ENCODE measurements around the gene ANKS3. TPM values are rescaled to one million over a fixed set of nuclear protein-coding genes. Genes with fewer than 3 reads are reported as not detected.

The ANKS3 gene
- polyA plus RNA-seq, 2 donors: 9.3 to 26.8 TPM

DNA sequence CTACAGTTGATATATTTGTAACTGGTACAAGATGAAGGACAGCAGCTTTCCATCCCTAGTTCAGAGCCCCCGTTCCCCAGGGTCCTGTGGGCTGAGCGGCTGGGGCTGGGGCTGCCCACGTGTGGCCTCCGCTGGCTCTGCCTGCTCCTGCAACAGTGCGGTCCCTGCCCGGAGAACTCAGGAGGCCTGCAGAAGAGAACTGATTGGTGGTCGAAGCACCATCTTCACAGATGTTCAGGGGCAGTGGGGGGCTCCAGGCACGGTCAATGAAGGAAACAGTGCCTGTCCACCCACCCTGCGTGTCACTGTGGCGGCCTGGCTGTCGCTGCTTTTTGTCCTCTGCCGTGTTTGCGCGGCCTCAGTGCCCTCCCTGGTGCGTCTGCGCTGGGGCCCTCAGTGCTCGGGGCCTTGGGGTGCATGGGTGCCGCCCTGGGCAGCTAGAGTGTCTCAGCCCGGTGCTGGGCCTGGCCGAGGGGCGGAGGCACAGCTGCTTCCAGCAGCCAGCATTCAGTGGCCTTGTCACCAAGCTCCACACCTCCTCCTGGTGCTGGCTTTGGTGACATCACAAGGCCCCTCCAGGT, 44.9 kb downstream of the ANKS3 start:
- Histone ChIP-seq H3K27ac (ENCODE audit: low read depth in 2 of 2, low read length in 1 of 2) (no peak overlapping the region), H3K9me3 (ENCODE audit: control insufficient read depth in 2 of 2, insufficient read depth in 1 of 2, low read depth in 1 of 2, low read length in 1 of 2) (no peaks in the 10 kb centered on the region), H3K4me1 (ENCODE audit: control insufficient read depth in 2 of 2, insufficient read depth in 2 of 2, low read length in 1 of 2) (peaks cover 0 to 11% of the 10 kb centered on the region in 2 donors), H3K27me3 (ENCODE audit: control insufficient read depth in 1 of 2, insufficient read depth in 2 of 2, low read length in 2 of 2) (no peaks in the 10 kb centered on the region), H3K4me3 (ENCODE audit: low read depth in 1 of 2, low read length in 2 of 2) (no peak overlapping the region), H3K36me3 (ENCODE audit: control insufficient read depth in 2 of 2, insufficient read depth in 2 of 2, low read length in 1 of 2) (peaks cover 0 to 46% of the 10 kb centered on the region in 2 donors)
- 90 to 91% methylated on average over 21 of the region's 21 CpGs for WGBS, 2 donors

DNA sequence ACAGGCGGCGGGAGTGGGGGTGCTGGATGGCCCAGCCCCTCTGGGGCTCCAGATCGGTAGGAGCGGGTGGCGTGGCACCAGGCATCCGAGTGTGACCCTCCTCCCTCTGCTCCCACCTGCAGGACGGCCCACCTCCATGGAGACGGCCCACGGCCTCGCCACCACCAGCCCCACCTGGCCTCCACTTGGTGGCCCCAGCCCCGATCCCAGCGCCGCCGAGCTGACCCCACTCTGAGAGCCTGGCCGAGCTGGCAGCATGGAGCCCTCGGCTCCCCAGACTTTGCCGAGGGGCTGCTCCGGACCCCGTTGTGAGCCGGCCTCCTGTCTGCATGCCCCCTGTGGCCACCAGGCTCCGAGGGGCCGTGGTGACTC, 45.4 kb downstream of the ANKS3 start:
- 92 to 94% methylated on average over 22 of the region's 22 CpGs for WGBS, 2 donors
- Histone ChIP-seq H3K4me3 (ENCODE audit: low read depth in 1 of 2, low read length in 2 of 2) (no peak overlapping the region), H3K27me3 (ENCODE audit: control insufficient read depth in 1 of 2, insufficient read depth in 2 of 2, low read length in 2 of 2) (no peaks in the 10 kb centered on the region), H3K9me3 (ENCODE audit: control insufficient read depth in 2 of 2, insufficient read depth in 1 of 2, low read depth in 1 of 2, low read length in 1 of 2) (no peaks in the 10 kb centered on the region), H3K4me1 (ENCODE audit: control insufficient read depth in 2 of 2, insufficient read depth in 2 of 2, low read length in 1 of 2) (peaks cover 0 to 11% of the 10 kb centered on the region in 2 donors), H3K36me3 (ENCODE audit: control insufficient read depth in 2 of 2, insufficient read depth in 2 of 2, low read length in 1 of 2) (peaks cover 0 to 50% of the 10 kb centered on the region in 2 donors), H3K27ac (ENCODE audit: low read depth in 2 of 2, low read length in 1 of 2) (no peak overlapping the region)

DNA sequence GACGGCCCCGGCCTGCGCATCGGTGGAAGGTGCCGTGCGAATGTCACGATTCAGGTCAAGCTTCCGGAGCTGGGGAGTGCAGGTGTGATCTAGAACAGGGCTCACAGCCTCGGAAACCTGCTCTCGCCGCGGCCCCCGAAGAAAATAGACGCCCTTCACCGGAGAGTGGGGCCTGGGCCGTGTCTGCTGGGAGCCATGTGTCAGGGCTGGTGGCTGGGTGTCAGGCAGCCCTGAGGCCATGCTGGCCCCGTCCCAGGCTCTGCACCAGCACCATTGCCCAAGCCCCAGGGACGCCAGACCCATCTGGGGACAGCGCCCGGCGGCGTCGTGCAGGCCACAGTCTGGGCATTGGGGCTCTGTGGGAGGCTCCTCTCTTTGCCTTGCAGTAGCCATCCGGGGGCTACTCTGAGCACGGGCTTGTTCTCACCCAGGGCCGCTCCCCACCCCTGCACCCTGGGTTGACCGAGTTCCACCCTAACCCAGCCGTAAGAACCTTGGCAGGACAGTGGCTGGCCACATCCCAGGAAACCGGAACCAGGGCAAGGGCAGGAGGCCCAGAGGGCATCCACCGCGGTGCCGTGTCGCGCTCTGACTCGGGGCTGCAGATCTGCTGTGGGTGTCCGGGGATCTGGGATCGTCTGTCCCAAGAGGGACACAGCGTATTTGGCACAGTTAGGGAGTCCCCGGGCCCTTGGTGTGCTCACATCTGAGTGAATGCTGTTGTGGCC, 46.0 kb downstream of the ANKS3 start:
- no peak overlapping the region for H3K27ac ChIP-seq (ENCODE audit: low read depth in 2 of 2, low read length in 1 of 2)
- no peaks in the 10 kb centered on the region for H3K9me3 ChIP-seq (ENCODE audit: control insufficient read depth in 2 of 2, insufficient read depth in 1 of 2, low read depth in 1 of 2, low read length in 1 of 2)
- no peak overlapping the region for H3K4me3 ChIP-seq (ENCODE audit: low read depth in 1 of 2, low read length in 2 of 2)
- 89 to 91% methylated on average over 39 of the region's 39 CpGs for WGBS, 2 donors
- H3K27me3 ChIP-seq (ENCODE audit: control insufficient read depth in 1 of 2, insufficient read depth in 2 of 2, low read length in 2 of 2): no peaks in the 10 kb centered on the region
- H3K4me1 ChIP-seq (ENCODE audit: control insufficient read depth in 2 of 2, insufficient read depth in 2 of 2, low read length in 1 of 2): peaks cover 2 to 11% of the 10 kb centered on the region in 2 donors
- peaks cover 0 to 55% of the 10 kb centered on the region in 2 donors for H3K36me3 ChIP-seq (ENCODE audit: control insufficient read depth in 2 of 2, insufficient read depth in 2 of 2, low read length in 1 of 2)

DNA sequence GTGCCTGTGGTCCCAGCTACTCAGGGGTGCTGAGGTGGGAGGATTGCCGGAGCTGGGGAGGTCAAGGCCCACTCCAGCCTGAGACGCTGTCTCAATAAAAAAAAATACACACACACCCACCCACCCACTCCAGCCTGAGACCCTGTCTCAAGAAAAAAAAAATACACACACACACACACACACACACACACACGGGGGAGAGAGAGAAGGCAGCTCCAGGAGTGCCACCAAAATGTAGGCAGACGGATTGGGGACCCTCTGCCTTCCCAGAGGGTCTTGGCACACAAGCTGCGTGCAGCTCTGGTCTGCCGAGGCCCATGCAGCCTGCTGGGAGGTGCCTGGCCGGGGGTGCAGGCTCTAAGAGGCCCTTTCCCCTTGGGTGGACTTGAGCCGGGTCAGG, 46.7 kb downstream of the ANKS3 start:
- Histone ChIP-seq H3K4me1 (ENCODE audit: control insufficient read depth in 2 of 2, insufficient read depth in 2 of 2, low read length in 1 of 2) (peaks cover 2 to 4% of the 10 kb centered on the region in 2 donors), H3K4me3 (ENCODE audit: low read depth in 1 of 2, low read length in 2 of 2) (no peak overlapping the region), H3K9me3 (ENCODE audit: control insufficient read depth in 2 of 2, insufficient read depth in 1 of 2, low read depth in 1 of 2, low read length in 1 of 2) (no peaks in the 10 kb centered on the region), H3K36me3 (ENCODE audit: control insufficient read depth in 2 of 2, insufficient read depth in 2 of 2, low read length in 1 of 2) (peaks cover 0 to 62% of the 10 kb centered on the region in 2 donors), H3K27ac (ENCODE audit: low read depth in 2 of 2, low read length in 1 of 2) (no peak overlapping the region), H3K27me3 (ENCODE audit: control insufficient read depth in 1 of 2, insufficient read depth in 2 of 2, low read length in 2 of 2) (no peaks in the 10 kb centered on the region)
- 84 to 88% methylated on average over 6 to 8 of the region's 8 CpGs for WGBS, 2 donors

DNA sequence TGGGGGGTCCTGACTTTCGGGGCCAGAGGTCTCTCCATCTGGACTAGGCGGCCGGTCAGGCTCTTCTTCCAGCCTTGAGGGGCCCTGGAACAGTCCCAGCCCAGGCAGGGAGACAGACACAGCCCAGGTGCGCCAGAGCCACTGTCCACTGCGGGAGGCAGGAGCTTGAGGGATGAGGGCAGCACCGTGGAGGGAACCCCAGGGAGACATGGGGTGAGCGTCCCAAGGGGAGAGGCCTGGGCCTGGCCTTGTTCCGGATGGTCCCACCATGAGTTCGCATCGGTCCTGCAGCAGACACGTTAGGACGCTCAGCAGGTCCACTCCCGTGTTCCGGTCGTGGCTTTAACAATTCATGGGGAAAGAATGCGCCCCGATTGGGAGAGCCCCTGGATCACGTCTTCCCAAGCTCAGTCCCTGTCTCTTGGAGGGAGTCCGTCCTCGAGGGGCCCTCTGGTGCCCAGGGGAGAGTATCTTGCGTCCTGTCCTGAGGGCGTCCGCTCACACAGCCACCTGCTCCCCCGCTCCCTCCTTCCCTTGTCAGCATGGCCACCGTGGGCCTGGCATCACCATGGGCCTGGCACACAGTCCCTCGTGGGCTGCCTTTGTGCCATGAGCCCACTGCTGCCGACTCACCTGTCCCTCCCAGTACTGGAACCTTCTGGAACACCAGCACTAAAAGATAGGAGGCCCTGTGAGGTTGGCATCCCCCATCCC, 47.4 kb downstream of the ANKS3 start:
- 90 to 92% methylated on average over 27 of the region's 27 CpGs for WGBS, 2 donors
- H3K36me3 ChIP-seq (ENCODE audit: control insufficient read depth in 2 of 2, insufficient read depth in 2 of 2, low read length in 1 of 2): peaks cover 0 to 66% of the 10 kb centered on the region in 2 donors
- peaks cover 0 to 2% of the 10 kb centered on the region in 2 donors for H3K4me1 ChIP-seq (ENCODE audit: control insufficient read depth in 2 of 2, insufficient read depth in 2 of 2, low read length in 1 of 2)

DNA sequence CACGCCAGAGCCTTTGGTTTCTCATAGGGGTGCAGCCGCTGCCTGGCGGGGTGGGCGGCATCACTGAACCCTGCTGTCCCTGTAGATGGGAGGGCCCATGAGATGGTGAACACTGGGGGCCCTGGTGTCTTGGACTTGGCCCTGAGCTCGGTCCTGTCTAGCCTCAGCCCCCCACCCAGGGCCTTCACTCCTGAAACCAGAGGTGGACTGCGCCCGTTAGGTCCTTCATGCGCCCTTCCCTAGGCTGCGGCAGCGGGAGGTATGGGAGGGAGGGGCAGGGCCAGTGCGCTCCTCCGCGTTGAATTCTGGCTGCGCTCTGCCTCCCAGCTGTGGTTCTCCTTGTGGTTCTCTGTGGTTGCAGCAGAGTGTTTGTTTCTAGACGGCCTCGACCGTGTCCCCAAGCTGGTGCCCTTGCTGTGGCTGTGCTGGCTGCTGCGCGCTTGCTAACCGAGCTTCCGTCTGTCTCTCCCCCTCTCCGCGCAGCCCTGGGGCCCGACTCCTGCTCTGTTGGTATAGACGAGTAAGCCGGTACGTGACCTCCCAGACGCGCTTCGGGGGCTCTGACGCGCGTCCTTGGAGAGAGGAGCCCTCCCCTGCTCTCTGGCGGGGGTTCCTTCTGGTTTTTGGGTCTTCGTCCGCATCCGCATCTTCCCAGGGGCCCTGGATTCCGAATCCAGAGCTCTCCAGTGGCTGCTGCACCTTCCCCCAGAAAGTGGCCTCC, 48.1 kb downstream of the ANKS3 start:
- 95 to 97% methylated on average over 37 to 38 of the region's 38 CpGs for WGBS, 2 donors
- no peak overlapping the region for H3K4me3 ChIP-seq (ENCODE audit: low read depth in 1 of 2, low read length in 2 of 2)
- peaks cover 0 to 2% of the 10 kb centered on the region in 2 donors for H3K4me1 ChIP-seq (ENCODE audit: control insufficient read depth in 2 of 2, insufficient read depth in 2 of 2, low read length in 1 of 2)
- peaks cover 0 to 68% of the 10 kb centered on the region in 2 donors for H3K36me3 ChIP-seq (ENCODE audit: control insufficient read depth in 2 of 2, insufficient read depth in 2 of 2, low read length in 1 of 2)
- no peak overlapping the region for H3K27ac ChIP-seq (ENCODE audit: low read depth in 2 of 2, low read length in 1 of 2)
- H3K27me3 ChIP-seq (ENCODE audit: control insufficient read depth in 1 of 2, insufficient read depth in 2 of 2, low read length in 2 of 2): no peaks in the 10 kb centered on the region
- no peaks in the 10 kb centered on the region for H3K9me3 ChIP-seq (ENCODE audit: control insufficient read depth in 2 of 2, insufficient read depth in 1 of 2, low read depth in 1 of 2, low read length in 1 of 2)

More for the DNA sequence above, 47.4 kb downstream of the ANKS3 start:
- H3K4me3 ChIP-seq (ENCODE audit: low read depth in 1 of 2, low read length in 2 of 2): no peak overlapping the region
- no peaks in the 10 kb centered on the region for H3K27me3 ChIP-seq (ENCODE audit: control insufficient read depth in 1 of 2, insufficient read depth in 2 of 2, low read length in 2 of 2)
- no peak overlapping the region for H3K27ac ChIP-seq (ENCODE audit: low read depth in 2 of 2, low read length in 1 of 2)
- no peaks in the 10 kb centered on the region for H3K9me3 ChIP-seq (ENCODE audit: control insufficient read depth in 2 of 2, insufficient read depth in 1 of 2, low read depth in 1 of 2, low read length in 1 of 2)

DNA sequence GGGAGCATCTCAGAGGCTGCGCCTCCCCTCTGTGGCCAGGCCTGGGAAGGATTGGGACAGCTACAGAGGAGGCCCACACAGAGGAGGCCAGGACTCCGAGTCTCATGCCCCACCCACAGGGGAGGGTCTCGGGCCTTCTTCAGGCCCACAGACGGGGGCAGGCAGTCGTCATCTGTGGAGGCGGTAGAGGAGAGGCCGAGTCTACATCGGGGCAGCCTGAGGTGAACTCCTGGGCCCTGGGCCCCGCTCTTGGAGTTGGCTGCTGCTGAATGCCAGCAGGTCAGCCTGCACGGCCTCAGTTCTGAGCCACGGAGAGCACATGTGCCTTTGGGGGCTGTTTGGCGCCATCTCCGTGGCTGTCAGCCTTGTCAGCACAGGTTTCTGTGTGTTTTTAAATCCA, 48.8 kb downstream of the ANKS3 start:
- no peaks in the 10 kb centered on the region for H3K27me3 ChIP-seq (ENCODE audit: control insufficient read depth in 1 of 2, insufficient read depth in 2 of 2, low read length in 2 of 2)
- H3K36me3 ChIP-seq (ENCODE audit: control insufficient read depth in 2 of 2, insufficient read depth in 2 of 2, low read length in 1 of 2): peaks cover 0 to 66% of the 10 kb centered on the region in 2 donors
- no peak overlapping the region for H3K4me3 ChIP-seq (ENCODE audit: low read depth in 1 of 2, low read length in 2 of 2)
- peaks cover 0 to 2% of the 10 kb centered on the region in 2 donors for H3K4me1 ChIP-seq (ENCODE audit: control insufficient read depth in 2 of 2, insufficient read depth in 2 of 2, low read length in 1 of 2)
- 82 to 90% methylated on average over 12 to 13 of the region's 13 CpGs for WGBS, 2 donors
- no peaks in the 10 kb centered on the region for H3K9me3 ChIP-seq (ENCODE audit: control insufficient read depth in 2 of 2, insufficient read depth in 1 of 2, low read depth in 1 of 2, low read length in 1 of 2)
- no peak overlapping the region for H3K27ac ChIP-seq (ENCODE audit: low read depth in 2 of 2, low read length in 1 of 2)

DNA sequence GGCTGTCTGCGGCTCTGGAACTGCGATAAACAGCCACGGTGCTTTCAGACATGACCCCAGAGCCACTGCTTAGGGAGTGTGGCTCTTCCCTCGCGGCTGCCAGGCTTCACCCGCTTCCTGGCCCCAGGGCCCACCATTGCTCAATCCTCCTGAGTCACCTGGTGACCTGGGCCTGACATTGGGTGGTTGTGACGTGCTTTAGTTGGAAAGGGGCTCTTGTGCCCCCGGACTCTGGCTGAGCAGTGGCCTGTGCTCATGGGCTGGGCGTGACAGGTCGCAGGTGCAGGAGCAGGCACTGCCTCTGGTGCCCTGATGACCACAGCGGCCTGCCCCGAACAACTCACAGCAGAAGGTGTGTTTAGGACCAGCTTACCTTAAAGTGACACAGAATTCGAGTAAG, 49.3 kb downstream of the ANKS3 start:
- H3K9me3 ChIP-seq (ENCODE audit: control insufficient read depth in 2 of 2, insufficient read depth in 1 of 2, low read depth in 1 of 2, low read length in 1 of 2): no peaks in the 10 kb centered on the region
- H3K4me3 ChIP-seq (ENCODE audit: low read depth in 1 of 2, low read length in 2 of 2): no peak overlapping the region
- WGBS, 2 donors: 78 to 79% methylated on average over 13 of the region's 13 CpGs
- H3K27me3 ChIP-seq (ENCODE audit: control insufficient read depth in 1 of 2, insufficient read depth in 2 of 2, low read length in 2 of 2): no peaks in the 10 kb centered on the region
- H3K27ac ChIP-seq (ENCODE audit: low read depth in 2 of 2, low read length in 1 of 2): no peak overlapping the region
- peaks cover 0 to 2% of the 10 kb centered on the region in 2 donors for H3K4me1 ChIP-seq (ENCODE audit: control insufficient read depth in 2 of 2, insufficient read depth in 2 of 2, low read length in 1 of 2)
- H3K36me3 ChIP-seq (ENCODE audit: control insufficient read depth in 2 of 2, insufficient read depth in 2 of 2, low read length in 1 of 2): peaks cover 0 to 64% of the 10 kb centered on the region in 2 donors

DNA sequence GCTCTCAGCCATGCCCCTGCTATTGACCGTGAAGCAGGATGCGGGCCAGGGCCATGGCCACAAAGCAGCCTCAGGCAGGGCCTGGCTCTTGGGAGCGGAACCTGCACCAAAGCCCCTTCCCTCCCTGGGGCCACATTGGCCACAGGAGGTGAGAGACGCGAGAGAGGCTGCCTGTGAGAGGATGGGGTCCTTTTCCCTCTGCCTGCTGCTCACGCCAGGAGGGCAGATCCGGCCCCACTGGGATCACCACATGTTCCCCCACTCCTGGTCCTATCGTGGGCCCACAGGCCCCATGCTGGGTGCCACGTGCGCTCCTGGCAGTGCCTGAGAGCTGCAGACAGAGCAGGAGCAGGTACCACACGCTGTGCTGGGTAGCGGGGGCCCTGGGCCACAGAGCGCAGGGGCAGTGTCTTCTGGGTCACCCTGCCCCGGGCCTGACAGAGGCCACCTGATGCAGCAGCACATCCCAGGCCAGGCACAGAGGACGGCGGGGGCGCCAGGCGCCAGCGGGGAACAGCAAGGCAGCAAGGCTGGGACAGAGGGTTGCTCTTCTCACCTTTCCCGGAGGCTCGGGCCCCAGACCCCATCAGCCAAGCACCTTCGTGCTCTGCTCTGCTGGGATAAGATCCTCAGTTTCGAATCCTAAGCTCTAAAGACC, 49.9 kb downstream of the ANKS3 start:
- Histone ChIP-seq H3K4me3 (ENCODE audit: low read depth in 1 of 2, low read length in 2 of 2) (no peak overlapping the region), H3K36me3 (ENCODE audit: control insufficient read depth in 2 of 2, insufficient read depth in 2 of 2, low read length in 1 of 2) (peaks cover 0 to 61% of the 10 kb centered on the region in 2 donors), H3K9me3 (ENCODE audit: control insufficient read depth in 2 of 2, insufficient read depth in 1 of 2, low read depth in 1 of 2, low read length in 1 of 2) (no peaks in the 10 kb centered on the region), H3K4me1 (ENCODE audit: control insufficient read depth in 2 of 2, insufficient read depth in 2 of 2, low read length in 1 of 2) (peaks cover 2 to 3% of the 10 kb centered on the region in 2 donors), H3K27ac (ENCODE audit: low read depth in 2 of 2, low read length in 1 of 2) (no peak overlapping the region), H3K27me3 (ENCODE audit: control insufficient read depth in 1 of 2, insufficient read depth in 2 of 2, low read length in 2 of 2) (no peaks in the 10 kb centered on the region)
- 95 to 97% methylated on average over 23 of the region's 23 CpGs for WGBS, 2 donors

Measured in esophagus (tissue), 2 donors.